ENCODE results near the gene ABHD2.
"Not testable (repeated sequence)": the region's sequence is repeated elsewhere in the genome, so short reads cannot be mapped to it uniquely, and the experiment has no call there.

The ABHD2 gene

DNA sequence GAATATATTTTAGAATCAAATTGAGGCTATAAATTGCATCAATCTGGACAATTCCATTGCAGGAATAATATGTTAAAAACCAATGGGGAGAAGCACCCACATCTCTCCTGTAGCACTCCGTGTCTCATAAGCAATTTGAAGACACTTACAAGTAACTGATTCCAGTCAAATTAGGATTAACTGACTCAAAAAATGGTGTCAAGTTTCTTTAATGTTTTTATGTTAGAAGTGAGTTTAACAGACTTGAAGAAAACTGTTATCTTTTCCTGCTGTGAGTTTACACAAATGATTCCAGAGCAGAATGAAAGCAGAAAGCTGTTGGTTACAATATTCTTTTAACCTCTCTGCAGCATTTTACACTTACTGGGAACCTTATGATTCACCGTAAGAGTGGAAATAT, 109.9 kb downstream of the ABHD2 start:
- no peak for DNase-seq

DNA sequence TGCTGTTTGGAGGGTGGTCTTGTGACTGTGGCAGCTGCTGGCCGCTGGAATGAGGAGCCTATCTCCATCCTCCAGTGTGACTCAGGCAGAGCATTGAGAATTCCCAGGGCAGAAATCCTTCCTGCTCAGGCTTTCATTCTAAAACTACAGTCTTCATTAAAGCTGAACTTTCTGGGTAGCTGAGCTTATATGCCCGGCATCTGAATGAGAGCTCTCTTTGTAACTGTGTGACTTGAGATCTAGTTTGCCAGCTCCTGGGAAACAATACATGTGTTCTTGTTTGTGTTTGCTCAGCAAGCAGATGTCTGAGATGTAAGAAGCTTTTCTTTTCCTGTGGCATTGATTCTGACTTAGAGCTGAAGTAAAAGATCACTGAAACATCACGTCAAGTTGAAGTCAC, 110.7 kb downstream of the ABHD2 start:
- no peak for DNase-seq

DNA sequence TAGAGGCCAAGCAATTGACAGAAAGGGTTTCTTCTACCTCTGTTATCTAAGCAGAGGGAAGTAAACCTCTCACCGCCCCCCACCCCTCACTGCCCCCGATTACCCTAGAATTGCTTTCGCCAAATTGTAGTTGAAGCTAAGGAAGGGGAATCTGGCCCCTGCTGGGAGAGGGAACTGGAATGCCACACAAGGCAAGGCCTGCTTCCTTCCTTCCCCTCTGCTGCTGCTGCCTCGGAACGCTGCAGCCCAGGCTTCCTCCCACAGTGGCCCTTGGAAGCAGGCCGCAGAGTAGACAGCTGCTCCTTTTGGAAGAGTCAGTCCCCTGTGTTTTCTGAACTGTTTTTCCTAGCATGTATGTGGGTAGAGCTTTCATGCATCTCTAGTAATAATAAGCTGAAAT, 111.5 kb downstream of the ABHD2 start:
- no peak for DNase-seq

GRCh38 chr15:89200182-89200581, 111.9 kb downstream of the ABHD2 start:
- DNase-seq: no peak

- no peak for DNase-seq
These were observed 113.3 kb downstream of the ABHD2 start for GRCh38 chr15:89201465-89202005.

GRCh38 chr15:89203705-89204273, 115.5 kb downstream of the ABHD2 start:
- DNase-seq: no peak

- DNase-seq: no peak
These were observed 117.8 kb downstream of the ABHD2 start for GRCh38 chr15:89205991-89206585.

DNA sequence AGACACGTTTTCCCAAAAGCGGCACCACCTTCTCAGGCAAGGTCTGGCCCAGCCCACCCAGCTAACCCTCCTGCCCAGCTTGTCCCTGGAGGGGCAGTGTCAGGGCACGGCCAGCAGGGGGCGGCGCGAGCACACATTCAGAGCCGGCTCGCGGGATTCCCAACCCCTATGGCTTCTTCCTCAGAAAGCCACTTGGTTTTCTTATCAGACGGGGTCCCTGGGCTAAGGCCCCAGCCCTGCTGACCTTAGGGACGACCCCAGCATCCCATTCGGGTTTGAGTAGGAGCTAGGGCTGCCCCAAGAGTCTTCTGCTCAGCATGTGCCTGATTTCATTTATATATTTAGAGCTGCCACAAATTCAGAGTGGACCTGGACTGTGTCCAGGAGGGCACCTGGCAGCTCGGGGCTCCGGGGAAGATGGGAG, 118.7 kb downstream of the ABHD2 start:
- DNase-seq: peak; percentile 65 to 77

- DNase-seq: no peak
These were observed 120.0 kb downstream of the ABHD2 start for GRCh38 chr15:89208256-89208655.

DNA sequence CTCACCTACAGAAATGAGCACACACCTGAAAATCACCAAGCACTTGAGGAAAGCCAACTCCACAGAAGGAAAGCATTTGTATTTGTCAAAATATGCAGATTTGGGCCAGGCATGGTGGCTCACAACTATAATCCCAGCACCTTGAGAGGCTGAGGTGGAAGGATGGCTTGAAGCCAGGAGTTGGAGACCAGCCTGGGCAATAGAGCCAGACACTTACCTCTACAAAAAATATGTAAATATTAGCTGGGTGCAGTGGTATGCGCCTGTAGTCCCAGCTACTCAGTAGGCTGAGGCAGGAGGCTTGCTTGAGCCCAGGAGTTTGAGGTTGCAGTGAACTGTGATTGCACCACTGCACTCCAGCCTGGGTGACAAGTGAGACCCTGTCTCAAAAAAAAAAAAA, 120.8 kb downstream of the ABHD2 start:
- no peak for DNase-seq

GRCh38 chr15:89211678-89212170, 123.5 kb downstream of the ABHD2 start:
- DNase-seq: no peak

DNA sequence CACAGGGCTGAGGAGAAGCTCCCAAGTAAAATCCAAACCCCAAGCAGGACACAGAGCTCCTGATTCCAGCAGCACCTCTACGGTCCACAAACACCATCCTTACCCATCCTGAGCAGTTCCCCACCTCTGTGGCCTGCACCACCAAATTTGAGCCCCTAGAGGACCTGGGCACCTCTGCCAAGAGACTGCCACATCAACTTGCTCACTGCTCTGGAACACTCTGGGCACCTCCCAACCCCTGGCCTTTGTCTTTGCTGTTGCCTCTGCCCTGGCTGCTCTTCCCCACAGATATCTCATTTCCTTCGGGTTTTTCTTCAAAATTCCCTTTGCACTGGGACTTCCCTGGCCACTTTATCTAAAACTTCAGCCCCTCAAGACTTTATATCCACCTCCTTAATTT, 127.4 kb downstream of the ABHD2 start:
- DNase-seq: no peak

DNA sequence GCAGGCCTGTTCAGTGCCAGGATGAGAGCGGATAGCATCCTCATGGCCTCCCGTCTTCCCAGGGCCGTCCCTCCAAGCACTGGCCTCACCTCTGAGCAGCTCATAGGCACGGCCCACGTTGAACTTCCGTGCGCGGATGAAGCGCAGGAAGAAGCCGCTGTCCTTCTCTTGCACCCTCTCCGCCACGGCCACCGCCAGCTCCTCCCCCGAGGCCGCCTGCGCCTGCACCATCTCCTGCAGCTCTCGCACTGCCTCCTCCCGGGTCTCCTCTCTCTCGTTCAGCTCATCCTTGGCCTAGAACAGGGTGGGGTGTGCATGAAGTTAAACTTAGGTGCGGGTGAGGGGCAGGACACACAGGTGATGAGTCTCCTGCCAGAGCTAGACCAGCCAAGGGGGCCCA, 128.8 kb downstream of the ABHD2 start:
- no peak for DNase-seq

GRCh38 chr15:89217686-89218376, 129.6 kb downstream of the ABHD2 start:
- no peak for DNase-seq

DNA sequence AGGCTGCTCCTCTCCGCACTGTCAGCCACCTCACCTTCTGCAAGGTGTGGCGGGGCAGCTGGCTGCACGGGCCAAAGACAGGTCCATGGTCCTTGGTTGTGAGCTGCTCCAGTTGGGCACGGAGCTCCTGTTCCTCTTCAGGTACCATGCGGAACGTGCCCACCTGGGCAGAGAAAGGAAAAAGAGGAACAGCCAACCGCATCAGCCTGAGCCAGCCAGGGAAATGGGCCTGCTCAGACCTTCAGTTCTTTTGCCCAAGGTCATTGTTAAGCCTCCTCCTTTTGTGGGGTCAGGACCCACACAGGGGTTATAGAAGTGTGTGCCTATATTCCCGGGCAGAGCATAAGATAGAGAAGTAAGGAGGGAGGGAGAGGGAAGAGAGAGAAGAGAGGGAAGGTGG, 130.3 kb downstream of the ABHD2 start:
- DNase-seq: no peak

GRCh38 chr15:89221543-89221942, 133.3 kb downstream of the ABHD2 start, which contains the start of gene RLBP1:
TSS of gene RLBP1 (minus strand) at chr15:89221579. CDS start at chr15:89218975, 2,604 bp downstream.
- DNase-seq: no peak

DNA sequence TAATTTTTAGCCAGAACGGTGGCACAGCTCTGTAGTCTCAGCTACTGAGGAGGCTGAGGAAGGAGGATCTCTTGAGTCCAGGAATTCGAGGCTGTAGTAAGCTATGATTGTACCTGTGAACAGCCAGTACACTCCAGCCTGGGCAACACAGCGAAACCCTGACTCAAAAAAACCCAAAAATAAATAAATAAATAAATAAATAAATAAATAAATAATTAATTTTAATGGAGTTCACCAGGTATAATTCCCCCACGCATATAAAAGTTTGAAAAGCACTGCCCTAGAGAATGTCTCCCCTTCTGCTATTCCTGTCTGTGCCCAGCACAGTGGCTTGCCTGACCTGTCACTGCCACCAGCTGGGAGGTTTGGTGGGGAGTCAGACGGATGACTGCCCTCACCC, 137.3 kb downstream of the ABHD2 start:
- no peak for DNase-seq

- DNase-seq: no peak
These were observed 138.3 kb downstream of the ABHD2 start for GRCh38 chr15:89226359-89227221.

DNA sequence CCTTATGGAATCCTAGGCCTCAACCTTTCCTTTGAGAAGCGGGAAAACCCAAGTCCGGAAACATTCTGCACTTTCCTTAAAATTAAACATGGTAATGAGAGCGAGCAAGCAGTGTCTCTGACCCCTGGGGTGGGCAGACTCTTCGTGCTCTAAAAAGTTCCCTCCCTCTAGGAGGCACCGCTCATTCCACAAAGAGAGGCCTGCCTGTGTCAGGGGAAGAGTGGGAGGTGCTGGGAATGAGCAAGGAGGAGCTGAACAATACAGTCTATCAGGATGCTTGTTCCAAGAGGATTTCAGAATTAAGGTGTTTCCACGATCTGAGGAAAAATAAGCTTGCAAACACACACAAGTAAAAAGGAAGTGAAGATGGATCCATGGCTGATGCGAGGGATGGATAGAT, 139.2 kb downstream of the ABHD2 start:
- no peak for DNase-seq

DNA sequence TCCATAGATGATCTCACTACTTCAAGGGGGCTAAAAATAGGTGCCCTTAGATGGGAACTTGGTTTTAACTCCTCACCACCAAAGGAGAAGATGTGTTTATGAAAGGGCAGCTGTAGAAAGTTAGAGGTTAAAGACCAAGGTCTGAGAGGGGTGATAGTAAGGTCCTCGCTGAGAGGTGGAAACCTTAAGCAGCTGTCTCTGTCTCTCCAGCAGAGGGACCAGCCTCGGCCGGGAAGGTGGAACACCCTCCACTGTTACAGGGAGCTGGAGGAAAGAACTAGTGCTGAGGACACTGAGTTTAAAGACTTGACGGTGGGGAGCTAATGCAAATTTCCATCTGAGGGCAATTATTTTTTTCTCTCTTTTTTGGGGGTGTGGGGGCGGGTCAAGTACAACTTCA, 142.0 kb downstream of the ABHD2 start:
- no peak for DNase-seq

- DNase-seq: no peak
These were observed 143.6 kb downstream of the ABHD2 start for GRCh38 chr15:89231832-89232231.

- not testable (repeated sequence) for DNase-seq
These were observed 151.9 kb downstream of the ABHD2 start for GRCh38 chr15:89239883-89240810.

Data from SHP77 (cell line).